HG03097 (cell line): Measurements from ENCODE around the gene FAM110A.
A peak's percentile ranks its signal among the peaks of the same experiment; 100 is the strongest.
"Not testable (repeated sequence)": the region's sequence is repeated elsewhere in the genome, so short reads cannot be mapped to it uniquely, and the experiment has no call there.

Source experiments
- ATAC-seq: cut with Tn5 transposase; IDR thresholded peaks from one replicate; pipeline ENCODE4 v1.9.1; 2021; ENCODE audit not compliant: unreplicated experiment, low FRiP score

FAM110A gene

DNA sequence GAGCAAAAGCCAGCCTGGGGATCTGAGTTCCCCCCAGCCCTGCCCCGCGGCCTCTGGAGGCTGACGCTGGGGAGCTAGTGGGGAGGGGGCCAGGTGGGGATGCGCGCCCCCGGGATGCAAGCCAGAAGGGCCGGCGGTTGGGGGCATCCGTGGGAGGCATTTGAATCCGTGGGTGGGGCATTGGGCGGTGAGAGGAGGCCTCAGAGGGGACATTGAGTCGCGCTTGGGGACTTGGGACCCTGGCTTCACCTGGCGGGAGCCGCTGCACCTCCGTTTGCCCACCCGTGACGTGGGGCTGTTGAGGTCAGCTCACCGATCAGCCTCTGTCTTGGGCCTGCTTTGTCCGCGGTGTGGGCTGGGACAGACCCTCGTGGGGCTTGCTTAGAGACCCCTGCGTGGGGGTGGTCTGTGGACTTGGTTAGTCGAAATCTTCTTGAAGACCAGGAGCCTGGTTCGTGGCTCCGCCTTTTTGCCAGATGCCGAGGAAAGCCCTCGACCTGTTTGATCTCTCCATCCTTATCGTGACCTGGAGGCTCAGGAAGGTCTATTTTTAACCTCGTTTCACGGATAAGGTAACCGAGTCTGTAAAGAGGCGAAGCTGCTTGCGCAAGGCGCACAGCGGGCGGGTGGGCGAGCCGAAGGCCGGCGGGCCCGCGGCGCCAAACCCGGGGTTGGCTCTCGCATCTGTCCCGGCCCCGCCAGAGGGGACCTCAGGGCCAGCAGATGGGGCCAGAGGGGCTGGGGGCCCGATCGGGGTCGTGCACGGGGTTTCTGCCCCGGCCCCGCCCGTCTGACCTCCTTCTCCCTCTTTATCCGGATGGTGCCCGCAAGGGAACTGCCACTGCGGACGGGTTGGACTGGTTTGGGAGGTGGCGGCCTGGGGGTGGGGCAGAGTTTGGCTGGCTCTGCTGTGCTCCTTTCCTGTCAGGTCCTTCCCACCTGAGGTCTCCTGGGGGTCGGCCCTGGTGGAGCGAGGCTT lies 8.3 kb downstream of the FAM110A start:
- no peak for ATAC-seq

DNA sequence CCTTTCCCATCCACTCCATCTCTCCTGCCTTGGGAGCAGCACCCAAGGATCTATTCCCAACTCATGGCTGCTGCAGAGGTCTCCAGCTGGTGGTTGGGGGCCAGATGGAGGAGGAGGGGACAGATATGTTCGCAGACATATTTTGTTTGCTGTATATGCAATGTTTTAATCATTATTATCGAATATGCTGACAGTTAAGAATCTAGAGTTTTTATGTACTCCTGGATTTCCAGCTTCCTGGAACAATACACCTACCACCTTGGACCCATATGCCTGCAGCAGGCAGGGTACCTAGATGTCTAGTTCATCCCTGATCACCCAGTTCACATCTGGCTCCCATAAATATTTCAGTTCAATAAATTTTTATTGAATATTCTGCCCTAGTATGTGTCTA lies 9.0 kb downstream of the FAM110A start:
- no peak for ATAC-seq

DNA sequence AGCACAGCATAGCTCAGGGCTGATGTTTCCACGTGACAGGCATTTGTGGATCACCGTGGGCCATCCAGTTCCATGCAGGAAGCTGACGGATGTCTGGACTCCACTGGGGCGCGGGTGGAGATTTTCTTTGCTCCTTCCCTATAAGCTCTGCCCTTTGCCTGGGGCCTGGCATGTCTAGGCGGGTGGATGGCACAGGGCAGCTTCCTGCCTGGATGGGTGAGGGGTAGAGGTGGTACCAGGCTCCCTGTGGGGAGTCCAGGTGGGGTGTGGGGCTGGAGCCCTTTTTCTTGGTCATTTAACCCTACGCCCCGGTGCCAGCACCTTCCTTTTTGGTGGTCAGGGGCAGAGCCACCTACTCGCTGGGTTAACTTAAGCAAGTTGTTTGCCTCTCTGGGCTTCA lies 10.4 kb downstream of the FAM110A start:
- ATAC-seq: no peak

DNA sequence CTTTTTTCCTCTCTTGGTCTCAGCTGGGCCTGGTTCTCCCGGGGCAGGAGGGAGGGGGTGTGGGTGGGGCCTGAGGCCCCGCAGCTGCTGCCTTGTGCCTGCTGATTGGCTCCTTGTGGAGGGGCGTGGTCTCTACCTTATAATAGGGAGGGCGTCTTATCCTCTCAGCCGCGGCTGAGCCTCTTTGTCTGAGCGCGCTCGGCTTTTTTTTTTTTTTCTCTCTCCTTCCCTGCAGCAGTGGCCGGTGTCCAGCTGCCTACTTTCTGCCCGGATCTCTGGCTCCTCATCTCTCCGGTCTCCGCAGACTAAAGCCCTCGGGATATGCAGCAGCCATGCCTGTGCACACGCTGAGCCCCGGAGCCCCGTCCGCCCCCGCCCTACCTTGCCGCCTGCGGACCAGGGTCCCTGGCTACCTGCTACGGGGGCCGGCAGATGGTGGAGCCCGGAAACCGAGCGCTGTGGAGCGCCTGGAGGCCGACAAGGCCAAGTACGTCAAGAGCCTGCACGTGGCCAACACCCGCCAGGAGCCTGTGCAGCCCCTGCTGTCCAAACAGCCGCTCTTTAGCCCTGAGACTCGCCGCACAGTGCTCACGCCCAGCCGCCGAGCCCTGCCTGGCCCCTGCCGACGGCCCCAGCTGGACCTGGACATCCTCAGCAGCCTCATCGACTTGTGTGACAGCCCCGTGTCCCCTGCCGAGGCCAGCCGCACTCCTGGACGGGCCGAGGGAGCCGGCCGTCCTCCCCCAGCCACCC lies 11.1 kb downstream of the FAM110A start:
- ATAC-seq: peak; percentile 83

DNA sequence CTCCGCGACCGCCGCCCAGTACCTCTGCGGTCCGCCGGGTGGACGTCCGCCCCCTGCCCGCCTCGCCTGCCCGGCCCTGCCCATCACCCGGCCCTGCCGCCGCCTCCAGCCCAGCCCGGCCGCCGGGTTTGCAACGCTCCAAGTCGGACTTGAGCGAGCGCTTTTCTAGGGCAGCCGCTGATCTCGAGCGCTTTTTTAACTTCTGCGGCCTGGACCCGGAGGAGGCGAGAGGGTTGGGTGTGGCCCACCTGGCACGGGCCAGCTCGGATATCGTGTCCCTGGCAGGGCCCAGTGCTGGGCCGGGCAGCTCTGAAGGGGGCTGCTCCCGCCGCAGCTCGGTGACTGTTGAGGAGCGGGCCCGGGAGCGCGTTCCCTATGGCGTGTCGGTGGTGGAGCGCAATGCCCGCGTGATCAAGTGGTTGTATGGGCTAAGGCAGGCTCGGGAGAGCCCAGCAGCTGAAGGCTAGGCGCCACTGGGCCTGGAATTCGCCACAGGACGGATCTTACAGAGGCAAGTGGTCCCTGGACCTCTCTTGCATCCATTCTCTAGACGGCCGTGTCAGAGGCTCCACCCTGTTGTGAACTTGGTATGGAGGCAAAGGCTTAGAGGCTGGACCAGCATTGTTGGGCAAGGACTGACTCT lies 11.8 kb downstream of the FAM110A start:
- ATAC-seq: no peak

DNA sequence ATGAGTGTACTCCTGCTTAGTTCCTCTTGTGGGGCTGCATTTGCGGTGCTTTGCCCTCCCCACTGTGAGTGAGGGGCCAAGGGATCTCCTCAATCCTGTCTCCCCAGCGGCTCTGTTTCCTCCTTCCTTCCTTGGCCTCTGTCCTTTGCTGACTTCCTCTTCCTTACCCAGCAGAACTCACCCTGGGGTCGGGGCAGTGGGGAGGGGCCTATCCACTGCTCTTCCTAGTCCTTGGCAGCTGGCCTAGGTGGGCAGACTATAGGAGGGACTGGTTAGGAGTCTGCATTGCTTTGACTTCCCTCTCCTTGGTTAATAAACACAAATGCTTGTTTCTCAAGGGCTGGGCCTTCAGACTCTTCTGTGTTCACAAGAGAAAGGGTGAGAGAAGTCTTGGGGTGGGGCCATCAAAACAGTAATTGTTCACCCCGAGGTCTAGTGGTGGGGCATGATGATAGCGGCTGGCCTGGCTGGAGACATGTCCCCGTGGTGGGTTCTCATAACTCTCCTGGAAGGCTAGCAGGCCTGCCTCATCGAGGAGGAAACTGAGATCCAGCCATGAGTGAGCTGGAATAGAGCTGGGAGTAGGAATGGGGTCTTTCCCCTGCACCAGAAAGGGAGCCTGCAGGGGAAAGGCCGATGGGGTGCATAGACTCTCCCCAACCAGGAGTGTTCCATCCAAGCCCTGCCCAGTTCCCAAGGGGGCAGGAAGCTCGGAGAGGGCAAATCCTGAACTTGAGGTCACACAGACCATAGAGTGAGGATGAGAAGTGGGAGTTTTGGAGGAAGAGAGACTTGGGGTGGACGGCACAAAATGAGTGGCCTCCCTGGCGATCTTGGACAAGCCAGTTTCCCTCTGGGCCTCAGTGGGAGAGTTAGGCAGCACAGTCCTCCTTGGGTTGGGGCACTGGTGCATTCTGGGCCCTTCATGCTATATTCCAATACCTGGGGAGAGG lies 12.7 kb downstream of the FAM110A start:
- no peak for ATAC-seq

DNA sequence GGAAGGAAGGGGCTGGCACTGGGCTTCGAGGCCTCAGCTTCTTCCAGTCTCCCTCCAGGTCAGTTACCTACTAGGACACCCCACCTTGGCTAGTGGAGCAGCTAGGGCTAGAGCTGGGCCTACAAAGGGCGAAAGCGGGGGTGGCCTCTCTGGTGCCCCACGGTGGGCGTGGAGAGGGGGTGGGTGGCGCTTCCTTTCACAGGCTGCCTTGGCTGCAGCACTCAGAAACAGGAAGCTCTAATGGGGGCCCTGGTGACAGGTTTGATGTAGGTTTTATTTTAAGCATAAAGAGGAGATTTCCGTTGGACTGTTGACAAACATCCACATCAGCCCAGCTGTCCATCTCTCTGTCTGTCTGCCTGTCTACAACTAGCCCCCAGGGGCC lies 13.4 kb downstream of the FAM110A start:
- no peak for ATAC-seq

DNA sequence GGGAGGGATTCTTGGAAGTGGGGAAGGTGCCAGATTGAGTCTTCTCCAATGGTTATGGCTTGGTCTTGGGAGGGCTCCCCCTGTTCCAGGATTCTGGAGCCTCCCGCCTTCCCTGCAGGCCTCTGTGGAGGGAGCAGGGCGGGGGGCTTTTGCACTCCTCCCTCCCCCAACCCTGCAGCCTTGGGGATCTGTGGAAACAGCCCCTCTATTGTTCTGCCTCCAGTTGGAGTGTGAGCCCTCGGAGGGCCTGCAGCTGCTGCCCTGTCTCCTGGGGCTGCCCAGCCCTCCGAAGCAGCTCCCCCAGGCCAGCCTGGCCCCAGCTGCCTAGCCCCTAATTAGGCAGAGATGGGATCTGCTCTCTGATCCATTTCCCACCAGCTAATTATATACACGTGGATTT lies 14.7 kb downstream of the FAM110A start:
- no peak for ATAC-seq

DNA sequence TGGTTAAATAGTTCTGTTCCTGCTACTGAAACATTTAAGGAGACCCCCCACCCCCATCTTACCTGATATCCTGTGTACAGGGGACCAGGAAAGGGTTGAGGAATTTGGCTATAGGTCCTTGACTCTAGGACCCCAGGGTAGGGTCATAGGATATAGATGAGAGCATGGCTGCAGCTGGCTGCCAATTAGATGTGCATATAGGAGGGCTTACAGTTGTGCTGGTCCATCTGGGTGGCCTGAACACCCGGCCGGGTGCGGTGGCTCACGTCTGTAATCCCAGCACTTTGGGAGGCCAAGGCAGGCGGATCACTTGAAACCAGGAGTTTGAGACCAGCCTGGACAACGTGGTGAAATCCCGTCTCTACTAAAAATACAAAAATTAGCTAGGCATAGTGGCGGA lies 15.2 kb downstream of the FAM110A start:
- ATAC-seq: not testable (repeated sequence)

DNA sequence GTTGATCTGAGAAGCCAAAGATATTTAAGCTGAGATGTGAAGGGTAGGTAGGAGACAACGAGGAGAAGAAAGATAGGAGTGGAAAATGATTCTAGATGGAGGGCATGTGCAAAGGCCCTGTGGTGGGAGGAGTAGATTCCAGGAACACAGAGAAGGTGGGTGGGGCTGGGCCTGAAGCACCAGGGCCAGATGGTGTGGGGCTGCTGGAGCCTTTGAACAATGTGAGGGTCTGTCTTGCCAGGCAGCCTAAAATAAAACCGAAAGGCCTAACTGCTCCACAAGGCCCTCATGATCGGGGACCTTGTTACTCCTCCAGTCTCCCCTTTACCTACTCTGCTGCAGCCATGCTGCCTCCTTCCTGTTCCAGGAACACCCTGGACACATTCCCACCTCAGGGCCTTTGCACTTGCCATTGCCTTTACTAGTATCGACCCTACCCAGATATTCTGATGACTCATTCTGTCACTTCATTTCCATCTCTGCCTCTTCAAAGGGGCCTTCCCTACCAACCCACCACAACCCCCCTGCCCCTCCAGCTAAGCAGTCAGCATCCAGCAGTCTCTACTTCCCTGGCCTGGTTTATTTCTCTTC lies 20.0 kb downstream of the FAM110A start:
- ATAC-seq: no peak

DNA sequence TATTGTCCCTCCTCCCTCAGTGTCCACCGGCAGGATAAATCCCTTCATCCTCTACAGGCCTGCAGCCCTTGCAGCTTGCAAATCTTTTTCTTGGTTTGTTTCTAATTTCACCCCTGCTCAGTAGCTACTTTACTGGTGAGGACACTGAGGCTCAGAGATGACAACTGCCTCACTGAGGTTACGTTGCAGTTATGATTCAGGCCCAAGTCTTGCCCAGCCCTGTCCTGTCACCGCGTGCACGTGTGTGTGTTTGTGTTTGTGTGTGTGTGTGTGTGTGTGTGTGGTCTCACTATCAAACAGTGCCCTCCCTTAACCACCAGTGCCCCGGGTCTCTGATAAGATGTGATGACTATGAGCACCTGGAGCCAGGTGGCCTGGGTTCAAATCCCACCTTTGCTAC lies 21.1 kb downstream of the FAM110A start:
- no peak for ATAC-seq

DNA sequence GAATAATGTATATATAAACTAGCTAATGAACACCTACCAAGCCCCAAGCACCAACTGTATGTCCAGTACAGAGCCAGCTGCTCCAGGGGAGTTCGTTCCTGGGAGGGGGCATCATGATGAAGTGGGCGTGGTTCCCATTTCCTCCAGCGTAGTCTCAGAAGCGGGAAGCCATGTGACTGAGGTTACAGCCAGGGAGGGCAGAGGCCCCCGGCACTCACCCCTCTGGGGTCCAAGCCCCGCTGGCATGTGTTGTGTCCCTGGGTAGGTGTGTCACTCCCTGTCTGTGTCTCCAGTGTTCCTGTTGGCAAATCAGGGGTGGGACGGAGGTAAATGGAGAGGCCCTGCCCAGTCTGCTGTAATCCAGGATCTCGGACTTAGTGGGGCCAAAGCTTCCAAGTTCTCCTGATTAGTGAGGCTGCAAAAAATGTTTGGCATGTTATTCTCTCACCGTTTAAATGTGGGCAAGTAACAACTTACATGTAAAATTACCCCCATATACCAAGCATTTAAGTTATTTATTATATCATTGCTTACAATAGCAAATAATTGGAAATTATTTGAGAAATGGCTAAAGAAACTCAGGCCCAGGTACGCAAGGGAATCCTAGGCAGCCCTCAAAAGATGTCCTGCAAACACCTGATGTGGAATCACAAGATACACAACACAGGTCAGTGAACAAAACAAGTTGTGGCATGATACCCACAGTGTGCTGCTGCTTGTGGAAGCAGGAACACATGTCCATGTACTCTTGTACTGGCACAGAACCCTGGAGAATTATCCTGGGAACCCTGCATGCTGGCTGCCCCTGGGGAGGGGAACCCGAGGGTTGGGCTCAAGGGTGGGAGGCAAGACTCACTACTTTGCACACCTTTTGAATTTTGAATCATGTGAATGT lies 22.2 kb downstream of the FAM110A start:
- ATAC-seq: no peak

DNA sequence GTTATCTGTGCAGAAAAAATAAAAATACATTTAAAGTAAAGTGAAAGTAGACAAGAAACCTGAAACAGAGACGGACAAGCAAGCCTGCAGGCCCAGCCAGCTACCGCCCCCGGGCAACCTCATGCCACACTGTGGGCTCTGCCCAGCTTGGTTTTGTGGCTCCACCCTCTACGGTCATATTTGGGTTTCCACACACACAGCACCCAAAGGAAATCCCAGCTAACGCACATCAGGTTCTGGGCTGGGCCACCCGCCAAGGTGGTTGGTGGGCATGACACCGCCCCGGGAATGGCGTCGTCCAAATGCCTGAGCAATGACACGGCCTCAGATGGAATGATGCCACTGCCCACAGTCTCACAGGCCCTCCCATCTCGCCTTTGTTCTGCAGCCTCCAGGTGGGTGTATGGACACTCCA lies 22.9 kb downstream of the FAM110A start:
- ATAC-seq: no peak

DNA sequence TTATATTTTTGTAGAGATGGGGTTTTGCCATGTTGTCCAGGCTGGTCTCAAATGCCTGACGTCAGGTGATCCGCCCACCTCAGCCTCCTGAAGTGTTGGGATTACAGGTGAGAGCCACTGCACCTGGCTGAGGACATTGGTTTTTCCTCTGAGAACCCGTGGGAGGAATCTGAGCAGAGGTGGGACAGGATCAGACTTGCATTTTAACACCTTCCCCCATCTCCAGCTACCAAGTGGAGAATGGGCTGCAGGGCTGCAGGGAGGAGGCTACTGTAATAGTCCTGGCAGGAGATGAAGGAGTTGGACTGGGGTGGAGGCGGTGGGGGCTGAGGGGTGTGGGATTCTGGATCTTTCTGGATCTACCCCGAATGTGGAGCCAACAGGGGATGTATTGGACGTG lies 24.5 kb downstream of the FAM110A start:
- ATAC-seq: no peak

DNA sequence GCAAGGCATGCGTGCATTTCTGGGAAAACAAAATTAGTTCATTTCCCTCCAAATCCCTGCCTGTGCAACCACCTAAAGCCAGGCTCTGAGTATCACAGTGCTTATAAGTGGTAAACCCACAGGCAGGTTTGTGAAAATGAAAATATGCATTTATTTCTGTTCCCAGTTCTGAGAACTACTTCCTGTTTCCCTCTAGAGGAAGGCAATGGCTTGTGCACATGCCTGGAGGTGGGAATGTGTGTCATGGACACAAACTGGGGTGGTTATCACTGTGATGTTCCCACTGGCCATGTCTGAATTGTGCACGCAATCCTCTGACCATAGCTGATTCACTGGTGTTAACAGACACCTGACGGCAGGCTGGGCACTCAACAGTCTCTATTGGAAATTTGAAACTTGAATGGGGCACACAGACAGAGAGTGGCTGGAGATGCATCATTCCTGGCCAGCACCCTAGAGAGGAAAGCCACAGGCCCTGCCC lies 26.3 kb downstream of the FAM110A start:
- ATAC-seq: no peak

DNA sequence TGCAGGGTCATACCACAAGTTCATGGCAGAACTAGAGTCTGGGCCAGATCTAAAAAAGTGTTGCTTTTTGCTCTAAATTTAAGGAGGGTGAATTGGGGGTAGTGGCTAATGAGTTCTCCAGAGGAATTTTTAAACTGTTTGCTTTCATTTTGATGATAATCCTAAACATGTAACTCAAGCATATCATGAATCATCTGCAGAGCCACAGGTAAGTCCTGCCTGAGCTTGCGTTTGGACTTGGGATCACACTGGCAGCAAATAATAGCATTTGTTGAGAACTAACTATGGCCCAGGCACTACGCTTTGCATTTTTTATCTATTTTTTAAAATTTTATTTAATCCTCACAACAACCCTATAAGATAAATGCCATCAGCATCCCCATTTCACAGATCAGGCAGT lies 27.4 kb downstream of the FAM110A start:
- no peak for ATAC-seq

DNA sequence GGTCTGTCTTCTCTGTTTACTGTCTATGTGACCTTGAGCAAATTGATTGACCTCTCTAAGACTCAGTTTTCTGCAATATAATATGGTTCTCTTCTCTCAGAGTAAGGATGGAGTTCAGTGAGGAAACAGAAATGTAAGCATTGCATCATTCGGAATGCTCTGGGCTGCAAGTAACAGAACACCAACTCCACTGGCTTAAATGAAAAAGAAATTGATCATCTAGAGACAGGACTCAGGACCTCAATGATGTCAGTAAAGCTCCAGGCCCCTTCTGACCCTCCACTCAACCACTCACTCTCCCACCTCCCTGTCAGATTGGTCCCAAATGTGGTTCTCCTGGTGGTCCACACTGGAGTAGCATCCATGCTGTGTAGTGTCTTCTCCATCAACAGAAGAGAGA lies 31.9 kb downstream of the FAM110A start:
- ATAC-seq: no peak

DNA sequence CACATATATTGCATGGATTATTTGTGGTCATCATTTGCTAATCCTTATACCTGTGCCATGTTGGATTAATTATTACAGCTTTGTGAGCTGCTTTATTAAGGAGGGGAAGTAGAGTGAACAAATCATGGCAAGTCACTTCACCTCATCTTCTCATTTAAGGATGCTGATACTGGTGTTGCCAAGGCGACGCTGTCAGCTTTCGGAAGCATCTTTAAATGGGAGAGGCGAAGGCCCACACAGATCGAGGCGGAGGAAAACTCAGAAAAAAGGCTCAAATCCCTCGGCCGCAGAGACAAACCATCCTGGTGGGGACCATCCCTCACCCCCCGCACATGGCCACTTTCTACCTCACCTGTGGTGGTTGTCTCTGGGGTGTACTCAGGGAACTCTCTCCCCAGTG lies 34.8 kb downstream of the FAM110A start:
- no peak for ATAC-seq

DNA sequence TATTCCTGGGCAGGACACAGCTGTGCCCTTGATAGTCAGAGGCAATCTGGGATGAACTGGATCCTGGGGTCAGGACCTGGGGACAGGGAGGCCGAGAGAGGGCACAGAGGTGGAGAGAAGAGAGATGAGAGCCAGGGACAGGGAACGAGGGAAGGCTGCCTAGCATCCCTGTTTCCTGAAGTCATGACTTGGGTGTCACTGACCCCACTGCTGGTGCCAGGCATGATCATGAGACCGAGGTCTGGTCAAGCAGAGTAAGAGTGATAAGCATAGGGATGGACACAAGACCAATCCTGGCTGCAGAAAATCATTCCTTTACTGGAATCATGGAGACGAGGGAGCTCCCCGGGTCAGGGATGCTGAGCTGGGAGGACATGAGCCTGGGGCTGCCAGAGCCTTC lies 36.1 kb downstream of the FAM110A start:
- ATAC-seq: no peak
